Measurements from ENCODE around the gene MRC2.

MRC2 gene

GRCh38 chr17:62660629-62661118 lies 33.2 kb downstream of the MRC2 start:
- H3K36me3 ChIP-seq, result no peaks in the 10 kb centered on the region
- H3K4me1 ChIP-seq, result peaks cover 3% of the 10 kb centered on the region; the same call in 1 of the 2 replicates
- H3K9me3 ChIP-seq, result no peaks in the 10 kb centered on the region; the same call in 1 of the 2 replicates
- DNase-seq, result no peak
- no peak overlapping the region for H3K4me3 ChIP-seq (ENCODE audit: low read depth, low read length)
- no peaks in the 10 kb centered on the region for H3K27me3 ChIP-seq
- TF ChIP-seq CTCF (IDR thresholded peaks at IDR 0.05; ENCODE audit: low read depth, low read length), result no peak

DNA sequence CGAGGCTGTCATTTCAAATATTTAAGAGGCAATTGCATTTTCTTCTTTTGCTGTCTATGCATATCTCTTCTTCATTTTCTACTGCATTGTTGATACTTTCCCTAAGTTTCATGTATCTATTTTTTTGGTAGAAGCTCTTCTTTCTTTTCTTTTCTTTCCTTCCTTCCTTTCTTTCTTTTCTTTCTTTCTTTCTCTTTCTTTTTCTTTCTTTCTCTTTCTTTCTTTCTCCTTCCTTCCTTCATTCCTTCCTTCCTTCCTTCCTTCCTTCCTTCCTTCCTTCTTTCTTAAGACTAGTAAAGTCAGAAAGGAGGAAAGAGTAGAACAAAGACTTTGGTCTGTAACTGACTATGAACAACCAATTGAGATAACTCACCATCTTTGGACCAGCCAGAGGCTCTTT lies 33.9 kb downstream of the MRC2 start:
- Histone ChIP-seq H3K27me3 (no peaks in the 10 kb centered on the region), H3K4me3 (ENCODE audit: low read depth, low read length) (no peak overlapping the region), H3K9me3 (no peaks in the 10 kb centered on the region; the same call in 1 of the 2 replicates), H3K36me3 (no peaks in the 10 kb centered on the region), H3K4me1 (peaks cover 3% of the 10 kb centered on the region; the same call in 1 of the 2 replicates)
- no peak for TF ChIP-seq CTCF (IDR thresholded peaks at IDR 0.05; ENCODE audit: low read depth, low read length)
- DNase-seq, result no peak

GRCh38 chr17:62662855-62663254 lies 35.4 kb downstream of the MRC2 start:
- no peaks in the 10 kb centered on the region; the same call in 1 of the 2 replicates for H3K9me3 ChIP-seq
- no peak for TF ChIP-seq CTCF (IDR thresholded peaks at IDR 0.05; ENCODE audit: low read depth, low read length)
- peaks cover 1% of the 10 kb centered on the region; the same call in 1 of the 2 replicates for H3K4me1 ChIP-seq
- no peaks in the 10 kb centered on the region for H3K36me3 ChIP-seq
- H3K27me3 ChIP-seq, result no peaks in the 10 kb centered on the region
- no peak for DNase-seq
- H3K4me3 ChIP-seq (ENCODE audit: low read depth, low read length), result no peak overlapping the region

GRCh38 chr17:62663304-62663703 lies 35.8 kb downstream of the MRC2 start:
- H3K9me3 ChIP-seq, result no peaks in the 10 kb centered on the region; the same call in 1 of the 2 replicates
- H3K4me3 ChIP-seq (ENCODE audit: low read depth, low read length), result no peak overlapping the region
- no peak for DNase-seq

GRCh38 chr17:62664336-62665120 lies 37.1 kb downstream of the MRC2 start:
- Histone ChIP-seq H3K4me1 (peaks cover 8% of the 10 kb centered on the region), H3K36me3 (no peaks in the 10 kb centered on the region), H3K4me3 (ENCODE audit: low read depth, low read length) (no peak overlapping the region), H3K27me3 (no peaks in the 10 kb centered on the region), H3K9me3 (no peaks in the 10 kb centered on the region; the same call in 1 of the 2 replicates)
- TF ChIP-seq CTCF (IDR thresholded peaks at IDR 0.05; ENCODE audit: low read depth, low read length), result no peak
- no peak for DNase-seq

More at GRCh38 chr17:62663304-62663703, 35.8 kb downstream of the MRC2 start:
- no peaks in the 10 kb centered on the region for H3K27me3 ChIP-seq
- TF ChIP-seq CTCF (IDR thresholded peaks at IDR 0.05; ENCODE audit: low read depth, low read length), result no peak
- H3K36me3 ChIP-seq, result no peaks in the 10 kb centered on the region
- peaks cover 4% of the 10 kb centered on the region; the same call in 1 of the 2 replicates for H3K4me1 ChIP-seq

DNA sequence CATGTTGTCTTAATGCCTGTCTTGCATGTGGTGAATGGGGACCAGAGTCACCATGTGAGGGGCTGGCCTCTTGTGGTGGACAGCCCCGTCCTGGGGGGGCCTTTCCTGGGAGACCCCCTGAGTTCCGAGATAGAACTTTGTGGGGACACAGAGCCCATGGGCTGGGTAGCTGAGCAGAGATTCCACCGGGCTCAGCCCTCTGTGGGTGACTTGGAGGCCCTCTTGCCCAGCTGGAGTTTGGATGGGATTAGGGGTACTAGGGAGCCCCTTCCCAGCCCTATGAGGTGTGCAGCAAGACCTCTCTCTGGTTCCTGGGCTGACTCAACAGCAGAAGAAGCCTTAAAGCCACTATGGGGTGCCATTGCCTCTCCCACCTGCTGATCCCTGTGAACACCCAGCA lies 38.1 kb downstream of the MRC2 start:
- H3K4me1 ChIP-seq, result peaks cover 8% of the 10 kb centered on the region
- H3K9me3 ChIP-seq, result no peaks in the 10 kb centered on the region; the same call in 1 of the 2 replicates
- H3K4me3 ChIP-seq (ENCODE audit: low read depth, low read length), result no peak overlapping the region
- DNase-seq, result no peak
- TF ChIP-seq CTCF (IDR thresholded peaks at IDR 0.05; ENCODE audit: low read depth, low read length), result no peak
- H3K27me3 ChIP-seq, result no peaks in the 10 kb centered on the region
- no peaks in the 10 kb centered on the region for H3K36me3 ChIP-seq

Measured in BE2C (cell line).